GM12878 (cell line): ENCODE results near the gene MAPKAPK2. TPM values are rescaled to one million over a fixed set of nuclear protein-coding genes. Genes with fewer than 3 reads are reported as not detected.

Experiments used
- CHD2 ChIP-seq: IDR thresholded peaks from 2 replicates; pipeline ENCODE4 v1.6.1; 2011; ENCODE audit warnings: low read depth, low read length, improper control_type of control experiment, borderline replicate concordance
- GATAD2B ChIP-seq: fragments of 450-650 bp; conservative IDR thresholded peaks from 2 replicates; pipeline ENCODE4 v1.6.1; 2017; ENCODE audit warnings: low read depth, mild to moderate bottlenecking, moderate library complexity
- MEF2A ChIP-seq: IDR thresholded peaks from 2 replicates; pipeline ENCODE4 v1.6.1; 2011; ENCODE audit warnings: low read depth, mild to moderate bottlenecking, low read length, moderate library complexity; ENCODE audit not compliant: insufficient read depth
- MLLT1 ChIP-seq: fragments of 450-650 bp; IDR thresholded peaks from 2 replicates; pipeline ENCODE4 v1.6.1; 2016; ENCODE audit warnings: mild to moderate bottlenecking
- RFX5 ChIP-seq: IDR thresholded peaks from 2 replicates; pipeline ENCODE4 v1.6.1; 2011; ENCODE audit warnings: low read depth, low read length, improper control_type of control experiment
- TCF3 ChIP-seq: IDR thresholded peaks from 2 replicates; pipeline ENCODE4 v1.6.1; 2012; ENCODE audit warnings: low read depth, mild to moderate bottlenecking, low read length, borderline replicate concordance; ENCODE audit not compliant: insufficient read depth
- ZNF592 ChIP-seq: fragments of 450-650 bp; IDR thresholded peaks from 2 replicates; pipeline ENCODE4 v1.6.1; 2017; ENCODE audit warnings: mild to moderate bottlenecking, moderate library complexity
- polyA plus RNA-seq, 11 experiments: library from polyadenylated mRNA; depleted of rRNA in 4 of 11; unstranded in 6 of 11; stranded (reverse) in 5 of 11; fragments of >200 nt; fragmentation: Nextera tagmentation in 4 of 11; fragmentation: Illumina TruSeq in 1 of 11; extraction: Ambion mirVana in 4 of 11; extraction: Trizol in 1 of 11; gene quantifications; 1 replicate in 1 of 11; 2 replicates in 10 of 11; pipeline versions ENCODE4 v1.2.1 to v1.2.3, GENCODE V29; 2011 to 2016; ENCODE audit warnings: inconsistent platforms in 2 of 11, missing spikeins in 2 of 11, low read depth in 1 of 11
- total RNA-seq, 4 experiments: library from RNA; depleted of rRNA in 3 of 4; stranded (reverse); fragments of >200 nt in 3 of 4; fragmentation: Illumina TruSeq in 1 of 4; extraction: Trizol in 1 of 4; gene quantifications; 2 replicates each; pipeline versions ENCODE4 v1.2.1 to v1.2.3, GENCODE V29; 2013 to 2021

The MAPKAPK2 gene
- total and polyA plus RNA-seq, 10 of the 15 experiments (the other 5 are each of a cell fraction or from before 2014, with no cell fraction given): 0.72 to 92.2 (median 49.3) TPM

- TF ChIP-seq ZNF592: no peak
- TF ChIP-seq TCF3: no peak
- TF ChIP-seq GATAD2B: no peak
- TF ChIP-seq CHD2: no peak
- no peak for TF ChIP-seq MEF2A
- TF ChIP-seq MLLT1: no peak
- TF ChIP-seq RFX5: no peak
Observed at GRCh38 chr1:206721454-206721853, 36.7 kb downstream of the MAPKAPK2 start (continued).
